Adrenal gland (tissue), 12 donors: Measurements from ENCODE around the gene NDUFB7. TPM values are rescaled to one million over a fixed set of nuclear protein-coding genes. Genes with fewer than 3 reads are reported as not detected.

Experiments
- DNase-seq, 7 donors: peaks; one replicate each; pipeline ENCODE4 v3.0.0-alpha.2; 2019 to 2020
- H3K27ac ChIP-seq, 5 donors: fragments of 200-600 bp; sonication (generic) in 4 of 5; 1 replicate in 3 of 5; 2 replicates in 2 of 5; pipeline versions ENCODE4 v1.5.1 to v1.8.0; 2016 to 2020; ENCODE audit warnings: mild to moderate bottlenecking in 1 of 5
- H3K27me3 ChIP-seq: fragments of 200-600 bp; 2 replicates; pipeline ENCODE4 v1.8.0; 2021
- H3K36me3 ChIP-seq, 2 donors: fragments of 200-600 bp; replicated peaks in 1 of 2; 1 replicate in 1 of 2; 2 replicates in 1 of 2; pipeline versions ENCODE4 v1.5.1 to v1.8.0; 2018 to 2022
- H3K4me1 ChIP-seq, 2 donors: fragments of 200-600 bp; replicated peaks in 1 of 2; 1 replicate in 1 of 2; 2 replicates in 1 of 2; pipeline versions ENCODE4 v1.5.1 to v1.8.0; 2018 to 2021
- H3K4me3 ChIP-seq, 4 donors: fragments of 200-600 bp; sonication (generic) in 3 of 4; one replicate each; pipeline ENCODE4 v1.5.1; 2016 to 2018
- H3K9me3 ChIP-seq, 3 donors: fragments of 200-600 bp; sonication (generic) in 1 of 3; replicated peaks in 1 of 3; 1 replicate in 2 of 3; 2 replicates in 1 of 3; pipeline versions ENCODE4 v1.5.1 to v1.8.0; 2016 to 2021
- POLR2A ChIP-seq, 2 donors: fragments of 450-650 bp; IDR thresholded peaks; one replicate each; pipeline ENCODE4 v1.6.1; 2017; ENCODE audit warnings: antibody characterized with exemption in 2 of 2, mild to moderate bottlenecking in 2 of 2, moderate library complexity in 1 of 2
- WGBS, 4 donors: extraction: QIAGEN DNeasy Blood & Tissue Kit in 2 of 4; methylation state at CpG; one replicate each; pipeline versions ENCODE4 v1.1.5 to v1.1.7; 2013 to 2017; 5-methylcytosine and 5-hydroxymethylcytosine counted together
- intact Hi-C, 2 donors: fragments of 100-400 bp; cut with DNase I; formaldehyde crosslinking; loops; one replicate each; pipeline versions ENCODE4 v1.14.1 to v1.15.0; 2022 to 2023
- polyA plus RNA-seq, 3 donors: library from polyadenylated mRNA; stranded (reverse); fragments of 200-250 nt in 2 of 3; fragments of 350-450 nt in 1 of 3; fragmentation: Illumina TruSeq in 1 of 3; extraction: RNeasy Lipid Tissue Mini Kit (QIAGEN cat#74804) in 1 of 3; gene quantifications; one replicate each; pipeline ENCODE4 v1.2.3, GENCODE V29; 2013 to 2014
- total RNA-seq, 9 donors: library from RNA; depleted of rRNA in 4 of 9; stranded (reverse); fragments of >200 nt in 4 of 9; fragments of 120-200 nt in 1 of 9; fragmentation: NEBNext Ultra II Directional in 1 of 9; extraction: Animal tissue kit (Norgen Biotek cat#: 25700) in 1 of 9; gene quantifications; one replicate each; pipeline versions ENCODE4 v1.1.0 to v1.2.4, GENCODE V29; 2013 to 2023
- TF ChIP-seq, protein P1 (sequence below), 6 experiments: fragments of 450-650 bp in 4 of 6; fragments of 200-600 bp in 2 of 6; sonication (generic) in 1 of 6; IDR thresholded peaks; 1 replicate in 5 of 6; 2 replicates in 1 of 6; pipeline versions ENCODE4 v1.5.1 to v1.8.0; 2016 to 2021; ENCODE audit warnings: antibody characterized with exemption in 6 of 6, mild to moderate bottlenecking in 2 of 6, moderate library complexity in 1 of 6
- donor health status: healthy with polysubstance abuse.
- donor health status: Bipolar disorder and iron deficiency.
- donor health status: DM: yes; HTN: yes; CAD: no.
- donor health status: DM: no; HTN: no; CAD: no.
- donor health status: DM: no; HTN: no; CAD: no.
- donor health status: DM: yes; HTN: yes; CAD: no.

NDUFB7 gene
- total and polyA plus RNA-seq, 12 donors = 19.1 to 848 (median 365) TPM

DNA sequence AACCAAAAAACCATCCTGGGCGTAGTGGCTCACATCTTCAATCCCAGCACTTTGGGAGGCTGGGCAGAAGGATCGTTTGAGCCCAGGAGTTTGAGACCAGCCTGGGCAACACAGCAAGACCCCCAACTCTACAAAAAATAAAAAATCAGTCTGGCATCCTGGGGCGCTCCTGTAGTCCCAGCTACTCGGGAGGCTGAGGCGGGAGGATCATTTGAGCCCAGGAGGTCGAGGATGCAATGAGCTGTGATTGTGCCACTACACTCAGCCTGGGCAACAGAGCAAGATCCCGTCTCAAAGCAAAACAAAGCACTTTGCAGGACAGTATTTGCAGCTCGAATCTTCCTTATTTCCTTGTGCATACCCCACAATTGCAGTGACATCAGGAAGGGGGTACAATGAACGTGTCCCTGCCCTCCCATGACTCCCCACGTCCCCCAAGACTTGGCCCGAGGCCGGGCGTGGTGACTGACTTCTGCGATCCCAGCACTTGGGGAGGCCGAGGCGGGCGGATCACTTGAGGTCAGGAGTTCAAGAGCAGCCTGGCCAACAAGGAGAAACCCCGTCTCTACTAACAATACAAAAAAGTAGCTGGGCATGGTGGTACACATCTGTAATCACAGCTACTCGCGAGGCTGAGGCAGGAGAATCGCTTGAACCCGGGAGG is 870 bp downstream of the NDUFB7 start:
- H3K9me3 ChIP-seq = no peaks in the 10 kb centered on the region
- H3K4me1 ChIP-seq = peaks cover 9 to 20% of the 10 kb centered on the region in 2 donors
- DNase-seq = no peak
- H3K4me3 ChIP-seq = peak overlapping the region in 3 of 4 donors; percentile 88 to 98 (median 96)
- TF ChIP-seq, protein P1, sequence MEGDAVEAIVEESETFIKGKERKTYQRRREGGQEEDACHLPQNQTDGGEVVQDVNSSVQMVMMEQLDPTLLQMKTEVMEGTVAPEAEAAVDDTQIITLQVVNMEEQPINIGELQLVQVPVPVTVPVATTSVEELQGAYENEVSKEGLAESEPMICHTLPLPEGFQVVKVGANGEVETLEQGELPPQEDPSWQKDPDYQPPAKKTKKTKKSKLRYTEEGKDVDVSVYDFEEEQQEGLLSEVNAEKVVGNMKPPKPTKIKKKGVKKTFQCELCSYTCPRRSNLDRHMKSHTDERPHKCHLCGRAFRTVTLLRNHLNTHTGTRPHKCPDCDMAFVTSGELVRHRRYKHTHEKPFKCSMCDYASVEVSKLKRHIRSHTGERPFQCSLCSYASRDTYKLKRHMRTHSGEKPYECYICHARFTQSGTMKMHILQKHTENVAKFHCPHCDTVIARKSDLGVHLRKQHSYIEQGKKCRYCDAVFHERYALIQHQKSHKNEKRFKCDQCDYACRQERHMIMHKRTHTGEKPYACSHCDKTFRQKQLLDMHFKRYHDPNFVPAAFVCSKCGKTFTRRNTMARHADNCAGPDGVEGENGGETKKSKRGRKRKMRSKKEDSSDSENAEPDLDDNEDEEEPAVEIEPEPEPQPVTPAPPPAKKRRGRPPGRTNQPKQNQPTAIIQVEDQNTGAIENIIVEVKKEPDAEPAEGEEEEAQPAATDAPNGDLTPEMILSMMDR (IDR thresholded peaks at IDR 0.05) = no peak
- no peak for TF ChIP-seq POLR2A (IDR thresholded peaks at IDR 0.05)
- WGBS, 4 donors = 22 to 53% (median 37%) methylated on average over 16 to 22 of the region's 22 CpGs
- H3K27ac ChIP-seq = peak overlapping the region in 2 of 5 donors; percentile 60 to 73
- intact Hi-C loops = loop anchor here in 1 of 2 donors (5.0 kb wide), 1 partner anchor 116 kb away; no protein-coding TSS in a partner anchor
- H3K27me3 ChIP-seq = no peaks in the 10 kb centered on the region
- peaks cover 0 to 4% of the 10 kb centered on the region in 2 donors for H3K36me3 ChIP-seq

DNA sequence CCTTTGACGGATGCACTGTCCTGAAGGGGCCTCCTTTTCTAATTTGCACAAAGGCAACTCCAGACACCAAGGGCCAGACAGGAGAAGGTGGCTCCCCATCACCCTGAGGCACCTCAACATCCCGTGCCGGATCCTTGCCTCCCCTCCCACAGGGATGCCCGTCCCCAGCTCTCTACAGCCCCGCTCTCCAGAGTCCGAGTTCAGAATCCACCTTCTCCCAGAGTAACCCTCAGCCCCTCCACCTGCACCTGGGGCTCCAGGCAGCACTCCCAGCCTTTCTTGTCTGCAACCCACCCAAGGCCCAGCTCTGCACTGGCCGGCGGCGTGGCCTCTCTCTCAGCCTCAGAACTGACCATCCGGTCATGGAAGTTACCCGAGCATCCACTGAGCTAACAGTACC is 4.8 kb downstream of the NDUFB7 start:
- intact Hi-C loops = loop anchor here in 1 of 2 donors (10.0 kb wide), 1 partner anchor 118 kb away; no protein-coding TSS in a partner anchor
- Histone ChIP-seq H3K4me1 (peaks cover 9 to 20% of the 10 kb centered on the region in 2 donors), H3K4me3 (no peak overlapping the region), H3K27ac (no peak overlapping the region), H3K9me3 (no peaks in the 10 kb centered on the region), H3K36me3 (peaks cover 0 to 17% of the 10 kb centered on the region in 2 donors), H3K27me3 (no peaks in the 10 kb centered on the region)
- no peak for DNase-seq
- 82 to 92% (median 87%) methylated on average over 5 to 11 of the region's 11 CpGs for WGBS, 4 donors
- TF ChIP-seq, protein P1 (IDR thresholded peaks at IDR 0.05) = no peak
- TF ChIP-seq POLR2A (IDR thresholded peaks at IDR 0.05) = no peak

DNA sequence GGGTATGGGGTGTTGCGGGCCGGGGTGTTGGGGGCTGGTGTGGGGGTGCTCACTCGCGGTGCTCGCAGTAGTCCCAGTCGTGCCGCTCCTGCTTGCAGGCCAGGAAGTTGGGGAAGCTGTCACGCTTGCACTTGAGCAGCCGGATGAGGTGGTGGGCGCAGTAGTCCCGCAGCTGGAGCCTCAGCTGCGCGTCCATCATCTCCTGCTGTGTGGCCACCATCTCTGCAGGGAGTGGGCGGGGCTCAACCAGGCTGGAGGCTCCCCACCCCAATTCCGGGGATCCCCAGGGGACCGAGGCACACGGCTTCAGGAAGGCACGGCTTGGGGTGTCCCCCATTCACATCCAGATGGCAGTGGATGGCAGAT is 5.2 kb downstream of the NDUFB7 start:
- no peaks in the 10 kb centered on the region for H3K9me3 ChIP-seq
- no peak overlapping the region for H3K27ac ChIP-seq
- TF ChIP-seq, protein P1 (IDR thresholded peaks at IDR 0.05) = no peak
- no peak for TF ChIP-seq POLR2A (IDR thresholded peaks at IDR 0.05)
- no peak overlapping the region for H3K4me3 ChIP-seq
- 80 to 87% (median 86%) methylated on average over 1 to 18 of the region's 18 CpGs for WGBS, 4 donors
- H3K27me3 ChIP-seq = no peaks in the 10 kb centered on the region
- H3K4me1 ChIP-seq = peaks cover 9 to 24% of the 10 kb centered on the region in 2 donors
- no peak for DNase-seq
- intact Hi-C loops = loop anchor here in 1 of 2 donors (10.0 kb wide), 1 partner anchor 118 kb away; no protein-coding TSS in a partner anchor
- H3K36me3 ChIP-seq = peaks cover 0 to 17% of the 10 kb centered on the region in 2 donors

DNA sequence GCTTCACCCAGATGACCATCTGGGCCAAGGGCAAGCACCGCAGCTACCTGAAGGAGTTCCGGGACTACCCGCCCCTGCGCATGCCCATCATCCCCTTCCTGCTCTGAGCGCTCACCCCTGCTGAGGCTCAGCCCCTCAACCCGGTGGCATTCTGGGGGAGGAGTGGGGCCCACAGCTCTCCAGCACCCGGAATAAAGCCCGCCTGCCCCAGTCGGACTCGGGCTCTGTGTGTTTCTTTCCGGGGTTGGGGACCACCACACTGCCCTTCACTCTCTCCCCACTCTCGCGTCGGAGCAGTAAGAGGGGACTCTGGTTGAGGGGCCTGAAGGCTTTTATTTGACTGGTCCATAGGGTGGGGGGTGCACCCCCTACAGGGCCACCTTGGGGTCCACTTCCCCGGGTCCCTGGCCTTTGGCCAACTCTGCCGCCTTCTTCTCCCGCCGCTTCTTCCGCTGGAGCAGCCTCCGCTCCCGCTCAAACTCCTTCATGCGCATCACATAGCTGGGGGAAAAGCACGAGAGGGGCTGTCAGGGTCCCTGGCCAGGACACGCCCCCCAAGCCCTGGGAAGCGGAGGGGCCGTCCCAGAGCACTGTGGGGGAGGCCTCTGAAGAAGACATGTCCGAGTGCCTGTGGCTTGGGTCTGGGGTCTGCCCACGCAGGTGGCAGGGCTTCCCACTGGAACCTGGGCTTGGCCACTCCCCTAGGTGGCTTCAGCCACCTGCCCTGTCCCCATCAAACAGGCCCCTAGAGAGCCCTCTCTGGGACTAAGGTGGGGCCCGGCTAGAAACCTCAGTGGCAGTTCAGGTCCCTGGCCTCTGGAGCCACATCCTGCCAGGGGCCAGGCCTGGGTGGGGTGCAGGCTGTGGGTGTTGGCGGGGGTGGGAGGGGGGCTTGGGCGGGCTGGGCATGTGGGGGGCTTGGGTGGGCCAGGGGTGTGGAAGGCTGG is 5.8 kb downstream of the NDUFB7 start:
- intact Hi-C loops = loop anchor here in 1 of 2 donors (10.0 kb wide), 1 partner anchor 119 kb away; no protein-coding TSS in a partner anchor
- no peaks in the 10 kb centered on the region for H3K9me3 ChIP-seq
- no peak overlapping the region for H3K27ac ChIP-seq
- H3K4me1 ChIP-seq = peaks cover 12 to 28% of the 10 kb centered on the region in 2 donors
- no peaks in the 10 kb centered on the region for H3K27me3 ChIP-seq
- H3K4me3 ChIP-seq = no peak overlapping the region
- H3K36me3 ChIP-seq = peaks cover 0 to 17% of the 10 kb centered on the region in 2 donors
- DNase-seq = no peak
- TF ChIP-seq, protein P1 (IDR thresholded peaks at IDR 0.05) = no peak
- no peak for TF ChIP-seq POLR2A (IDR thresholded peaks at IDR 0.05)
- 86 to 91% (median 87%) methylated on average over 16 to 28 of the region's 31 CpGs for WGBS, 4 donors
